Mammary epithelial cell (primary cell): ENCODE data around the gene KMT2B.

ENCODE experiments used
- CTCF ChIP-seq, 2 donors: IDR thresholded peaks in 1 of 2; conservative IDR thresholded peaks in 1 of 2; 2 replicates each; pipeline ENCODE4 v1.5.1; 2011 to 2012; ENCODE audit warnings: inconsistent platforms in 2 of 2, low read length in 2 of 2, mild to moderate bottlenecking in 2 of 2, control low read depth in 1 of 2, low read depth in 1 of 2; ENCODE audit not compliant: insufficient read depth in 1 of 2; ENCODE audit errors: extremely low read depth in 1 of 2
- EZH2 ChIP-seq: IDR thresholded peaks from 2 replicates; pipeline ENCODE4 v1.6.1; 2012; ENCODE audit warnings: low read length, inconsistent platforms, borderline replicate concordance

GRCh38 chr19:35739275-35740107, 21.7 kb downstream of the KMT2B start:
- TF ChIP-seq CTCF (conservative IDR thresholded peaks at IDR 0.05 in 1 of 2, IDR thresholded peaks at IDR 0.05 in 1 of 2; ENCODE audit: extremely low read depth in 1 of 2, insufficient read depth in 1 of 2, low read depth in 1 of 2, low read length in 2 of 2) (no peak), EZH2 (no peak)
